ENCODE results near the gene PSMB4. TPM values are rescaled to one million over a fixed set of nuclear protein-coding genes. Genes with fewer than 3 reads are reported as not detected.

The PSMB4 gene
- total RNA-seq, 1 experiment from 2014 or later = 320 TPM

DNA sequence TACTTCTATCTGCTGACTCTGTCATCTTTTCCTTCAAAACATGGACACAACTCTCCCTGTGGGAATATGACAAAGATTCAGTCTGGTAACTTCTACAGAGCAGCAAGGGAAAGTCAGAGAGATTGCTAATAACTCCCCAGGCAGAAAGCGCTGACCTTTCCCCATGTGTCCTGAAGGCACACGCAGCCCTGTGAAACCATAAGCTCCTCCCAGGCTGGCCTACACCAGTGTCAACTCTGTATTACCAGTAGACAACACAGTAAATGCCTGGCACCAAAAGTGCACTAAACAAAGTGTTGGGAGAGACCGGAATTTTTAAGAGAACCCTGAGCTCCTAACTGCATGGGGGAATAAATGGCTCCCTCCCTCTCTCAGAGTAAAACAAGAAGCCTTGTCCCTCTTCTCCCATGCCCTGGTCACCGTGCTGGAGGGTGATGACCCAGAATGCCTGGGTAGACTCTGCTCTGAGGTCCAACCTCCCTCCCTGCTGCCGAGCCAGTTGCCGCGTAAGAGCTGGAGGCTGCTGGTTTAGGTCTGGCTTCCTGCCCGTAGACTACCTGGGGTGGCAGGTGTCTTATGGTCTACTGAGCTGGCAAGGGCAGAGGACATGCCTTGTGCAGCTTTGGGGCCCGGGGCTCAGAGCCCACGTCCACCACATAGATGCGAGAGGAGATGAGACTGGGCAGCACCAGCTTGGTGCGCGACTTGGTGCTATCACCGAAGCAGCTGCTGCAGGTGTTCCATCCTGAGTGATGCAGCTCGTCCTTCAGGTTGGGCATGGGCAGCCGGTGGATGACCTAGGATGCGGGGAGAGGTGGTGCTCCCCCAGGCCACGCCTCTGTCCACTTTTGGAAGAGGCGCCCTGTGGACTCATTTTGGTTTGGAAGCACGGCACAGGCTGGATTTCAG, 30.7 kb upstream of the PSMB4 start:
- ChIA-PET CTCF (interaction anchor here (0.9 to 4.4 kb wide), 5 partner anchors 16 to 59 kb away, joined by 3 to 28 read pairs (median 5); no protein-coding TSS in a partner anchor), POLR2A (interaction anchor here (0.6 to 1.8 kb wide), 6 partner anchors 10 to 41 kb away, joined by 3 to 10 read pairs (median 4); partner anchors contain the start of gene PSMB4)
- intact Hi-C loops (cut with micrococcal nuclease) = no loop called here
- Mint-ChIP-seq H3K4me3 (ENCODE audit: unreplicated experiment) (no peak overlapping the region), H3K9me3 (ENCODE audit: unreplicated experiment) (peaks cover 2% of the 10 kb centered on the region), H3K4me1 (ENCODE audit: insufficient read depth, unreplicated experiment) (peaks cover 25% of the 10 kb centered on the region), H3K27me3 (ENCODE audit: insufficient read depth, unreplicated experiment) (no peaks in the 10 kb centered on the region), H3K36me3 (ENCODE audit: insufficient read depth, unreplicated experiment) (peaks cover 11% of the 10 kb centered on the region), H3K27ac (ENCODE audit: low read depth, unreplicated experiment) (no peak overlapping the region)
- no TSS peak for BruUV-seq (replicated peaks)
- DNase-seq (ENCODE audit: unreplicated experiment) = no peak
- TF ChIP-seq, protein P1, sequence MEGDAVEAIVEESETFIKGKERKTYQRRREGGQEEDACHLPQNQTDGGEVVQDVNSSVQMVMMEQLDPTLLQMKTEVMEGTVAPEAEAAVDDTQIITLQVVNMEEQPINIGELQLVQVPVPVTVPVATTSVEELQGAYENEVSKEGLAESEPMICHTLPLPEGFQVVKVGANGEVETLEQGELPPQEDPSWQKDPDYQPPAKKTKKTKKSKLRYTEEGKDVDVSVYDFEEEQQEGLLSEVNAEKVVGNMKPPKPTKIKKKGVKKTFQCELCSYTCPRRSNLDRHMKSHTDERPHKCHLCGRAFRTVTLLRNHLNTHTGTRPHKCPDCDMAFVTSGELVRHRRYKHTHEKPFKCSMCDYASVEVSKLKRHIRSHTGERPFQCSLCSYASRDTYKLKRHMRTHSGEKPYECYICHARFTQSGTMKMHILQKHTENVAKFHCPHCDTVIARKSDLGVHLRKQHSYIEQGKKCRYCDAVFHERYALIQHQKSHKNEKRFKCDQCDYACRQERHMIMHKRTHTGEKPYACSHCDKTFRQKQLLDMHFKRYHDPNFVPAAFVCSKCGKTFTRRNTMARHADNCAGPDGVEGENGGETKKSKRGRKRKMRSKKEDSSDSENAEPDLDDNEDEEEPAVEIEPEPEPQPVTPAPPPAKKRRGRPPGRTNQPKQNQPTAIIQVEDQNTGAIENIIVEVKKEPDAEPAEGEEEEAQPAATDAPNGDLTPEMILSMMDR (IDR thresholded peaks at IDR 0.05; ENCODE audit: unreplicated experiment) = no peak

DNA sequence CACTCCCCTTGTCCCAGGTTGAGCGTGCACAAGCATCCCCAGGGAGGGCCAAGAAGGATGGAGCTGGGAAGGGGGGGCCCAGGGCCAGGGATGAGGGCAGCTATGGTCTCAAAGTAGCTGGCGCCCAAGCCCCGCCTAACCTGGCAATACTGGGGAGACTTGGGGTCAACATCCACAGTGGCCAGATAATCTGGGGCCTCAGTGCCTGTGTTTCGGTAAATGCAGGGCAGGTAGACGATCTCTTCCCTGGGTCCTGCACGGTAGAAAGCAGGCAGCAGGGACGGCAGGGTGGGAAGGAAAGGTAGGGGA, 30.1 kb upstream of the PSMB4 start:
- H3K4me3 Mint-ChIP-seq (ENCODE audit: unreplicated experiment) = no peak overlapping the region
- ChIA-PET CTCF (interaction anchor here (0.9 to 4.4 kb wide), 4 partner anchors 16 to 59 kb away, joined by 3 to 28 read pairs (median 4); no protein-coding TSS in a partner anchor), POLR2A (interaction anchor here (0.6 to 4.5 kb wide), 6 partner anchors 15 to 74 kb away, joined by 3 to 60 read pairs (median 4); partner anchors contain the start of gene PSMB4)
- DNase-seq (ENCODE audit: unreplicated experiment) = no peak
- BruUV-seq (replicated peaks) = no TSS peak
- TF ChIP-seq, protein P1 (IDR thresholded peaks at IDR 0.05; ENCODE audit: unreplicated experiment) = no peak
- H3K27ac Mint-ChIP-seq (ENCODE audit: low read depth, unreplicated experiment) = no peak overlapping the region
- no peaks in the 10 kb centered on the region for H3K9me3 Mint-ChIP-seq (ENCODE audit: unreplicated experiment)
- H3K4me1 Mint-ChIP-seq (ENCODE audit: insufficient read depth, unreplicated experiment) = peaks cover 25% of the 10 kb centered on the region
- peaks cover 11% of the 10 kb centered on the region for H3K36me3 Mint-ChIP-seq (ENCODE audit: insufficient read depth, unreplicated experiment)
- no peaks in the 10 kb centered on the region for H3K27me3 Mint-ChIP-seq (ENCODE audit: insufficient read depth, unreplicated experiment)
- intact Hi-C loops (cut with micrococcal nuclease) = no loop called here

DNA sequence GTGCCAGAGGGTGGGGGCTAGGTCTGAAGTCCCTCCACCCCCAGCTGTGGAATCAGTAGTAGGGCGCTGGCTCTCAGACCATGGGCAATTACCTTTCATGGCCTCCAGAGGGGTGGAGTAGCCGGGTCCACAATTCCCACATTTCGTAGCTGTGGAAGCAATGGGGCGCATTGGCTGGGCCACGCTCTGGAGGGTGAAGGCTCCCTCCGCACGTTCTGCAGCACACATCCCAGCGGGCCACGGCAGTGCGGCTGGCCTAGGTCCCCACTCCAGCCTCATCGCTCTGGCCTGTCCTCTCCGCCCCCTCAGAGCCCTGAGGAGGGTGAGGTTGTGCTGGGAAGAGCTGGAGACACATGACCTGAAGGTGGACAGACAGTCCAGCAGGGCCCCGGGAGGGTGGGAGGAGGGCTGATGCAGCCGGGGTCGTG, 29.7 kb upstream of the PSMB4 start:
- TF ChIP-seq, protein P1 (IDR thresholded peaks at IDR 0.05; ENCODE audit: unreplicated experiment) = no peak
- no TSS peak for BruUV-seq (replicated peaks)
- intact Hi-C loops (cut with micrococcal nuclease) = no loop called here
- Mint-ChIP-seq H3K36me3 (ENCODE audit: insufficient read depth, unreplicated experiment) (peaks cover 11% of the 10 kb centered on the region), H3K4me3 (ENCODE audit: unreplicated experiment) (no peak overlapping the region), H3K4me1 (ENCODE audit: insufficient read depth, unreplicated experiment) (peaks cover 25% of the 10 kb centered on the region), H3K9me3 (ENCODE audit: unreplicated experiment) (no peaks in the 10 kb centered on the region), H3K27me3 (ENCODE audit: insufficient read depth, unreplicated experiment) (no peaks in the 10 kb centered on the region), H3K27ac (ENCODE audit: low read depth, unreplicated experiment) (no peak overlapping the region)
- ChIA-PET CTCF (interaction anchor here (0.7 to 4.4 kb wide), 5 partner anchors 15 to 467 kb away, joined by 3 to 28 read pairs (median 4); no protein-coding TSS in a partner anchor), POLR2A (interaction anchor here (0.6 to 4.5 kb wide), 5 partner anchors 11 to 75 kb away, joined by 3 to 60 read pairs (median 3); partner anchors contain the start of gene PSMB4)
- DNase-seq (ENCODE audit: unreplicated experiment) = no peak

DNA sequence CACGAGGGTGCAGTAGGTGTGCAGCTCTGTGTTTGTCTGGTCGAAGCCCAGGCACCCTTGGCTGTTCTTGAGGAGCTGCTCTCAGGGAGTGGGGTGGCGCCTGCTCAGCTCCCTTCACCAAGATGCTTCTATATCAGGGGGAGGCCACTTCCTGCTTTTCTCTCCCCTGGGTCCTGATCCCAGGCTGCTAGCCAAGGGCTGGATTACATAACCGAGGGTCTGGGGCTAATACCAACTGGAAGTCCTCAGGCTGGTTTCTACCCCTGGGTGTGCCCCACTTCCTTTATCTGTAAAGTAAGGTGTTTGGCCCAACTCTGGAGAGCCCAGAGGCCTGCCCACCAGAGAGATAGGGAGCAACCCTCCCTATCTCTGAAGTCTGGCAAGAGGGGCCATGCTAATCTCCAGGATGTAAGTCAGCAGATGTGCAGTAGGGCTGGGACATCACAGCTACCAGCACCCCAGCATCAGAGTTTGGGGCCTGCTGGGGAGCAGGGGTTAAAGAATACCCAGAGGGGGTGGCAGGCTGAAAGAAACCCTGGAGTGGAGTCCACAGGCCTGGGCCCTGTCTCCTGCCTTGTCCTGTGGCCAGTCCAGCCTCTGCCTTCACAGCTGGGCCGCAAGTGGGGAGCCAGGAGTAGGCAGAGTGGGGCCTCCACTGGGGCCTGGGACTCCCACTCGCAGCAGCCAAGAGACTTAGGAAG, 29.0 kb upstream of the PSMB4 start:
- Mint-ChIP-seq H3K27me3 (ENCODE audit: insufficient read depth, unreplicated experiment) (no peaks in the 10 kb centered on the region), H3K27ac (ENCODE audit: low read depth, unreplicated experiment) (no peak overlapping the region), H3K36me3 (ENCODE audit: insufficient read depth, unreplicated experiment) (peaks cover 7% of the 10 kb centered on the region), H3K9me3 (ENCODE audit: unreplicated experiment) (no peaks in the 10 kb centered on the region), H3K4me1 (ENCODE audit: insufficient read depth, unreplicated experiment) (peaks cover 25% of the 10 kb centered on the region), H3K4me3 (ENCODE audit: unreplicated experiment) (no peak overlapping the region)
- CTCF ChIA-PET = interaction anchor here (0.7 to 4.4 kb wide), 7 partner anchors 10 to 466 kb away, joined by 3 to 28 read pairs (median 4); no protein-coding TSS in a partner anchor
- no peak for DNase-seq (ENCODE audit: unreplicated experiment)
- intact Hi-C loops (cut with micrococcal nuclease) = no loop called here
- POLR2A ChIA-PET = interaction anchor here (0.8 to 4.5 kb wide), 5 partner anchors 12 to 29 kb away, joined by 3 to 60 read pairs (median 5); partner anchors contain the start of gene PSMB4
- BruUV-seq (replicated peaks) = no TSS peak
- TF ChIP-seq, protein P1 (IDR thresholded peaks at IDR 0.05; ENCODE audit: unreplicated experiment) = no peak
